ENCODE measurements around the gene RPL7A. TPM values are rescaled to one million over a fixed set of nuclear protein-coding genes. Genes with fewer than 3 reads are reported as not detected.

Gene RPL7A
- total and polyA plus RNA-seq, 2 donors from 2014 or later = 1,502 to 2,097 TPM

- peak in 1 of 5 donors; percentile 39 for DNase-seq
- no peak for FAIRE-seq
- Histone ChIP-seq H3K27me3 (ENCODE audit: control insufficient read depth, insufficient read depth, low read length) (no peaks in the 10 kb centered on the region), H3K9me3 (ENCODE audit: control insufficient read depth in 2 of 3, insufficient read depth in 1 of 3, low read length in 3 of 3) (no peaks in the 10 kb centered on the region), H3K4me1 (ENCODE audit: control insufficient read depth in 2 of 3, insufficient read depth in 2 of 3, low read depth in 1 of 3, low read length in 3 of 3) (no peaks in the 10 kb centered on the region), H3K27ac (ENCODE audit: low read depth in 2 of 2, low read length in 2 of 2) (no peak overlapping the region), H3K9ac (ENCODE audit: low read length in 3 of 3) (no peak overlapping the region), H3K4me3 (ENCODE audit: low read length in 3 of 3) (no peak overlapping the region), H3K36me3 (ENCODE audit: control insufficient read depth in 2 of 3, insufficient read depth in 3 of 3, low read length in 3 of 3) (no peaks in the 10 kb centered on the region)
- no peak for TF ChIP-seq CTCF (IDR thresholded peaks at IDR 0.05; ENCODE audit: borderline replicate concordance, extremely low read depth, insufficient read depth)
- intact Hi-C loops (cut with DNase I) = no loop called here
Observed at GRCh38 chr9:133320421-133320881, 27.6 kb upstream of the RPL7A start.

GRCh38 chr9:133321411-133321935 is 26.5 kb upstream of the RPL7A start:
- intact Hi-C loops (cut with DNase I) = no loop called here
- Histone ChIP-seq H3K9ac (ENCODE audit: low read length in 3 of 3) (no peak overlapping the region), H3K4me1 (ENCODE audit: control insufficient read depth in 2 of 3, insufficient read depth in 2 of 3, low read depth in 1 of 3, low read length in 3 of 3) (no peaks in the 10 kb centered on the region), H3K9me3 (ENCODE audit: control insufficient read depth in 2 of 3, insufficient read depth in 1 of 3, low read length in 3 of 3) (no peaks in the 10 kb centered on the region), H3K27me3 (ENCODE audit: control insufficient read depth, insufficient read depth, low read length) (no peaks in the 10 kb centered on the region), H3K36me3 (ENCODE audit: control insufficient read depth in 2 of 3, insufficient read depth in 3 of 3, low read length in 3 of 3) (no peaks in the 10 kb centered on the region), H3K4me3 (ENCODE audit: low read length in 3 of 3) (no peak overlapping the region), H3K27ac (ENCODE audit: low read depth in 2 of 2, low read length in 2 of 2) (no peak overlapping the region)
- peak in 1 of 5 donors; percentile 37 for DNase-seq
- no peak for FAIRE-seq
- TF ChIP-seq CTCF (IDR thresholded peaks at IDR 0.05; ENCODE audit: borderline replicate concordance, extremely low read depth, insufficient read depth) = no peak

- Histone ChIP-seq H3K27ac (ENCODE audit: low read depth in 2 of 2, low read length in 2 of 2) (no peak overlapping the region), H3K9ac (ENCODE audit: low read length in 3 of 3) (no peak overlapping the region), H3K9me3 (ENCODE audit: control insufficient read depth in 2 of 3, insufficient read depth in 1 of 3, low read length in 3 of 3) (no peaks in the 10 kb centered on the region), H3K4me3 (ENCODE audit: low read length in 3 of 3) (no peak overlapping the region), H3K27me3 (ENCODE audit: control insufficient read depth, insufficient read depth, low read length) (no peaks in the 10 kb centered on the region), H3K4me1 (ENCODE audit: control insufficient read depth in 2 of 3, insufficient read depth in 2 of 3, low read depth in 1 of 3, low read length in 3 of 3) (no peaks in the 10 kb centered on the region), H3K36me3 (ENCODE audit: control insufficient read depth in 2 of 3, insufficient read depth in 3 of 3, low read length in 3 of 3) (no peaks in the 10 kb centered on the region)
- intact Hi-C loops (cut with DNase I) = no loop called here
- DNase-seq = peak in 1 of 5 donors; percentile 31
- no peak for TF ChIP-seq CTCF (IDR thresholded peaks at IDR 0.05; ENCODE audit: borderline replicate concordance, extremely low read depth, insufficient read depth)
- FAIRE-seq = no peak
Observed at GRCh38 chr9:133322701-133323100, 25.3 kb upstream of the RPL7A start.

- intact Hi-C loops (cut with DNase I) = no loop called here
- no peak for FAIRE-seq
Observed at GRCh38 chr9:133323211-133323610, 24.8 kb upstream of the RPL7A start.

More at GRCh38 chr9:133323211-133323610, 24.8 kb upstream of the RPL7A start:
- no peaks in the 10 kb centered on the region for H3K27me3 ChIP-seq (ENCODE audit: control insufficient read depth, insufficient read depth, low read length)
- H3K36me3 ChIP-seq (ENCODE audit: control insufficient read depth in 2 of 3, insufficient read depth in 3 of 3, low read length in 3 of 3) = no peaks in the 10 kb centered on the region
- no peak overlapping the region for H3K27ac ChIP-seq (ENCODE audit: low read depth in 2 of 2, low read length in 2 of 2)
- H3K4me1 ChIP-seq (ENCODE audit: control insufficient read depth in 2 of 3, insufficient read depth in 2 of 3, low read depth in 1 of 3, low read length in 3 of 3) = no peaks in the 10 kb centered on the region
- H3K9me3 ChIP-seq (ENCODE audit: control insufficient read depth in 2 of 3, insufficient read depth in 1 of 3, low read length in 3 of 3) = no peaks in the 10 kb centered on the region
- no peak overlapping the region for H3K9ac ChIP-seq (ENCODE audit: low read length in 3 of 3)
- no peak for TF ChIP-seq CTCF (IDR thresholded peaks at IDR 0.05; ENCODE audit: borderline replicate concordance, extremely low read depth, insufficient read depth)
- peak in 1 of 5 donors; percentile 41 for DNase-seq
- H3K4me3 ChIP-seq (ENCODE audit: low read length in 3 of 3) = no peak overlapping the region

Measured in kidney (tissue), 14 donors.